ENCODE measurements around the gene LRRC45. TPM values are rescaled to one million over a fixed set of nuclear protein-coding genes. Genes with fewer than 3 reads are reported as not detected.
A peak's percentile ranks its signal among the peaks of the same experiment; 100 is the strongest.

The LRRC45 gene
- total RNA-seq, 2 donors from 2014 or later: 22.2 to 24.1 TPM

- no peaks in the 10 kb centered on the region for H3K27me3 ChIP-seq (replicated peaks; ENCODE audit: insufficient read depth)
- H3K9me3 ChIP-seq: no peaks in the 10 kb centered on the region
- no peaks in the 10 kb centered on the region for H3K4me1 ChIP-seq (replicated peaks)
- no peak for DNase-seq (ENCODE audit: low spot score)
- intact Hi-C loops (cut with DNase I): no loop called here
- H3K36me3 ChIP-seq: no peaks in the 10 kb centered on the region
- 92% methylated on average over 27 of the region's 28 CpGs for WGBS
- no peak overlapping the region for H3K27ac ChIP-seq
- TF ChIP-seq POLR2AphosphoS5 (IDR thresholded peaks at IDR 0.05): no peak
- no peak overlapping the region for H3K4me3 ChIP-seq
These were observed 14.1 kb upstream of the LRRC45 start for GRCh38 chr17:82008941-82009405.

DNA sequence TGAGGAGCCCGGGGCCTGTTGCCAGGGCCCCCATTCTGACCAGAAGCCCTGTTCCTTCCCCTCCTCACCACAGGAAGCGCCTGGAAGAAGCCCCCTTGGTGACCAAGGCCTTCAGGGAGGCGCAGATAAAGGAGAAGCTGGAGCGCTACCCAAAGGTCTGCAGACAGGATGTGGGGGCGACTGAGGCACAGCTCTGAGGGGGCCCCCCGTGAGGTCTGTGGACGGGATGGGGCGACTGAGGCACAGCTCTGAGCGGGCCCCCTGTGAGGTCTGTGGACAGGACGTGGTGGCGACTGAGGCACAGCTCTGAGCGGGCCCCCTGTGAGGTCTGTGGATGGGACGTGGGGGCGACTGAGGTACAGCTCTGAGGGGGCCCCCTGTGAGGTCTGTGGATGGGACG, 13.7 kb upstream of the LRRC45 start:
- no peaks in the 10 kb centered on the region for H3K9me3 ChIP-seq
- H3K27ac ChIP-seq: no peak overlapping the region
- TF ChIP-seq POLR2AphosphoS5 (IDR thresholded peaks at IDR 0.05) (no peak), CTCF (IDR thresholded peaks at IDR 0.05) (no peak), POLR2A (IDR thresholded peaks at IDR 0.05) (no peak)
- DNase-seq (ENCODE audit: low spot score): no peak
- no peaks in the 10 kb centered on the region for H3K36me3 ChIP-seq
- WGBS: 82% methylated on average over 15 of the region's 15 CpGs
- no peak overlapping the region for H3K4me3 ChIP-seq
- no peaks in the 10 kb centered on the region for H3K27me3 ChIP-seq (replicated peaks; ENCODE audit: insufficient read depth)
- no peaks in the 10 kb centered on the region for H3K4me1 ChIP-seq (replicated peaks)
- intact Hi-C loops (cut with DNase I): no loop called here

DNA sequence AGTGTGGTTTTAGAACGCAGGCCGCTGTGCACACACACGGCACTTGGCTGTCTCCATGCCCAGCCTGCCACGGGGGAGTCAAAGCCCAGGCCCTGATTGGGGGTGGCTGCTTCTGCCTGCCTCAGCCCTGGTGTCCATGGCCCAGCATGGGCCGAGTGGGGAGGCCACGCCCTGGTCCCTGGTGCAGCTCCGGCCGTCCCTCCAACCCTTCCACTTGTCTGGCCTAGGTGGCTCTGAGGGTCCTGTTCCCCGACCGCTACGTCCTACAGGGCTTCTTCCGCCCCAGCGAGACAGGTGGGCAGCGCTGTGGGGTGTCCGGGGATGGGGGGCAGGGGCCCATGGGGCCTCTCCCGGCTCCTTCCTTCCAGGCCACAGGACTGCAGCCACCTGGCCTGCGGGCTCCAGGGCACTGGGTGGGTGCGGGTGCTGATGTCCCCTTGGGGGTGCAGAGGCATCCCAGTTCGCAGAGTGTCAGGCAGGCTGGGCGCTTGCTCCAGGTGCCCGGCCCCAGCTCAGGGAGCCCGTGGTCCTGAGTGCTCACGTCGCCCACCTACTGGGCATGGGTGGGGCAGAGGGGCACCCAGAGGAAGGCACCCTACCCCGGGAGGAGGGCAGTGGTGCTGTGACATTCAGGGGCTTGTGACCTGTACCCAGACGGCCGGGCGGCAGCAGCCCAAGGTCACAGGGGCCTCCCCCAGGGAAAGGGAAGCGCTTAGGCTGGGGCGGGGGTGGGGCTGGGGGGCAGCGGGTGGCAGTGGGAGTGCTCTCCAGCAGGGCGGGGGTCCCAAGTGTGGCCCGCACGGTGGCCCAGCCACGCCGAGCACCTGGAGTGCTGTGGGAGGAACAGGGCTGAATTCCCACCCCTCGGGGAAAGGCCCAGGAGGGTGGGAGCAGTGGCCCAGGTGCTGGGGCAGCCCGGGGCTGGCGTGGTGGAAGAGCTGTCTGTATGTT, 12.3 kb upstream of the LRRC45 start:
- no peak for TF ChIP-seq POLR2AphosphoS5 (IDR thresholded peaks at IDR 0.05)
- TF ChIP-seq CTCF (IDR thresholded peaks at IDR 0.05): no peak
- no peak for TF ChIP-seq POLR2A (IDR thresholded peaks at IDR 0.05)

GRCh38 chr17:82011617-82012187, 11.4 kb upstream of the LRRC45 start:
- Histone ChIP-seq H3K27ac (no peak overlapping the region), H3K27me3 (replicated peaks; ENCODE audit: insufficient read depth) (no peaks in the 10 kb centered on the region), H3K36me3 (no peaks in the 10 kb centered on the region), H3K9me3 (no peaks in the 10 kb centered on the region), H3K4me3 (no peak overlapping the region), H3K4me1 (replicated peaks) (no peaks in the 10 kb centered on the region)
- TF ChIP-seq POLR2AphosphoS5 (IDR thresholded peaks at IDR 0.05) (no peak), POLR2A (IDR thresholded peaks at IDR 0.05) (no peak), CTCF (IDR thresholded peaks at IDR 0.05) (no peak)
- 94% methylated on average over 16 of the region's 19 CpGs for WGBS
- no peak for DNase-seq (ENCODE audit: low spot score)
- intact Hi-C loops (cut with DNase I): no loop called here

More for the DNA sequence above, 12.3 kb upstream of the LRRC45 start:
- Histone ChIP-seq H3K27ac (no peak overlapping the region), H3K9me3 (no peaks in the 10 kb centered on the region), H3K4me1 (replicated peaks) (no peaks in the 10 kb centered on the region), H3K36me3 (no peaks in the 10 kb centered on the region), H3K27me3 (replicated peaks; ENCODE audit: insufficient read depth) (no peaks in the 10 kb centered on the region), H3K4me3 (no peak overlapping the region)
- no peak for DNase-seq (ENCODE audit: low spot score)
- intact Hi-C loops (cut with DNase I): no loop called here
- WGBS: 89% methylated on average over 37 of the region's 39 CpGs

DNA sequence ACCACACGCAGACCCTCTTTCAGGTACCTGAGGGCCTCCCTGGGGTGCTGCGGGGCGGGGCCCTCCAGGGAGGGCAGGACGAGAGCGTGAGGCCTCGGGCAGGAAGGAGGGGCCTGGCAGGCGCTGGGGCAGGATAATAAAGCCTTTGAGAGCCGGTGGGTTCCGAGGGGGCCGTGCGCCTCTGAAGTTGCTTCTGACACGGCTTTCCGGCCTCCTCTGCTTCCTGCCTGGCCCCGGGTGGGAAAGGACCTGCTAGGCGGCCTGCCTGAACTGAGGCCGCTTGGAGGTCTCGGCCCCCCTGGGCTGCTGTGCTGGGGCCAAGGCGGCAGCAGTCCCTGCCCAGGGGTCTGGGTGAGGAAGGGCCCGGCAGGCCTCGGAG, 10.9 kb upstream of the LRRC45 start:
- DNase-seq (ENCODE audit: low spot score): no peak
- no peak for TF ChIP-seq CTCF (IDR thresholded peaks at IDR 0.05)
- TF ChIP-seq POLR2AphosphoS5 (IDR thresholded peaks at IDR 0.05): no peak
- no peak for TF ChIP-seq POLR2A (IDR thresholded peaks at IDR 0.05)
- intact Hi-C loops (cut with DNase I): no loop called here
- H3K27ac ChIP-seq: peak overlapping the region in 1 of 2 donors; percentile 48
- H3K27me3 ChIP-seq (replicated peaks; ENCODE audit: insufficient read depth): no peaks in the 10 kb centered on the region
- H3K4me1 ChIP-seq (replicated peaks): no peaks in the 10 kb centered on the region
- no peaks in the 10 kb centered on the region for H3K9me3 ChIP-seq
- WGBS: 83% methylated on average over 10 of the region's 20 CpGs
- H3K36me3 ChIP-seq: no peaks in the 10 kb centered on the region
- no peak overlapping the region for H3K4me3 ChIP-seq

Data from prostate gland (tissue), 2 donors.